ENCODE results near the gene RALA.

DNA sequence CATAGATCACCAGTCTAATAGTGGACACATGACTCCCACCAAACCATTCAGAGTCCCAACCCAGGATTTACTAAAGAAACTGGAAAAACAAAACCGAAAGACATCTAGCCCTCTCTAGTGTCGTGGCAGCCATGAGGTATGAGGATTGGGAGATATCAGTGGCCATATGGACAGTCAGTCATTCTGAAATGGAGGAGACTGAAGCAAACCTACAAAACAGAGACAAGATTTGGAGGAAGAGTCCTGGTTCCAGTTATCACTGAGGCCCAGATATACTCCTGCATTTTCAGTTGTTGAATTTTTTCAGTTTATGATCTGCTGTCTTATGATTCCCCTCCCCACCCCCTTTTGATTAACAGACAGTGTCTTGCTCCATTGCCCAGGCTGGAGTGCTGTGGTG lies 9.1 kb upstream of the RALA start:
- TF ChIP-seq, protein P1, sequence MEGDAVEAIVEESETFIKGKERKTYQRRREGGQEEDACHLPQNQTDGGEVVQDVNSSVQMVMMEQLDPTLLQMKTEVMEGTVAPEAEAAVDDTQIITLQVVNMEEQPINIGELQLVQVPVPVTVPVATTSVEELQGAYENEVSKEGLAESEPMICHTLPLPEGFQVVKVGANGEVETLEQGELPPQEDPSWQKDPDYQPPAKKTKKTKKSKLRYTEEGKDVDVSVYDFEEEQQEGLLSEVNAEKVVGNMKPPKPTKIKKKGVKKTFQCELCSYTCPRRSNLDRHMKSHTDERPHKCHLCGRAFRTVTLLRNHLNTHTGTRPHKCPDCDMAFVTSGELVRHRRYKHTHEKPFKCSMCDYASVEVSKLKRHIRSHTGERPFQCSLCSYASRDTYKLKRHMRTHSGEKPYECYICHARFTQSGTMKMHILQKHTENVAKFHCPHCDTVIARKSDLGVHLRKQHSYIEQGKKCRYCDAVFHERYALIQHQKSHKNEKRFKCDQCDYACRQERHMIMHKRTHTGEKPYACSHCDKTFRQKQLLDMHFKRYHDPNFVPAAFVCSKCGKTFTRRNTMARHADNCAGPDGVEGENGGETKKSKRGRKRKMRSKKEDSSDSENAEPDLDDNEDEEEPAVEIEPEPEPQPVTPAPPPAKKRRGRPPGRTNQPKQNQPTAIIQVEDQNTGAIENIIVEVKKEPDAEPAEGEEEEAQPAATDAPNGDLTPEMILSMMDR (IDR thresholded peaks at IDR 0.05), result no peak
- no peak for TF ChIP-seq POLR2A (IDR thresholded peaks at IDR 0.05)
